GM18526 (cell line): ENCODE data around the gene SPHK1.

Experiments used
- POLR2A ChIP-seq: IDR thresholded peaks from 3 replicates; pipeline ENCODE4 v1.6.1; 2011; ENCODE audit not compliant: insufficient read length; ENCODE audit errors: extremely low read depth

SPHK1 gene

DNA sequence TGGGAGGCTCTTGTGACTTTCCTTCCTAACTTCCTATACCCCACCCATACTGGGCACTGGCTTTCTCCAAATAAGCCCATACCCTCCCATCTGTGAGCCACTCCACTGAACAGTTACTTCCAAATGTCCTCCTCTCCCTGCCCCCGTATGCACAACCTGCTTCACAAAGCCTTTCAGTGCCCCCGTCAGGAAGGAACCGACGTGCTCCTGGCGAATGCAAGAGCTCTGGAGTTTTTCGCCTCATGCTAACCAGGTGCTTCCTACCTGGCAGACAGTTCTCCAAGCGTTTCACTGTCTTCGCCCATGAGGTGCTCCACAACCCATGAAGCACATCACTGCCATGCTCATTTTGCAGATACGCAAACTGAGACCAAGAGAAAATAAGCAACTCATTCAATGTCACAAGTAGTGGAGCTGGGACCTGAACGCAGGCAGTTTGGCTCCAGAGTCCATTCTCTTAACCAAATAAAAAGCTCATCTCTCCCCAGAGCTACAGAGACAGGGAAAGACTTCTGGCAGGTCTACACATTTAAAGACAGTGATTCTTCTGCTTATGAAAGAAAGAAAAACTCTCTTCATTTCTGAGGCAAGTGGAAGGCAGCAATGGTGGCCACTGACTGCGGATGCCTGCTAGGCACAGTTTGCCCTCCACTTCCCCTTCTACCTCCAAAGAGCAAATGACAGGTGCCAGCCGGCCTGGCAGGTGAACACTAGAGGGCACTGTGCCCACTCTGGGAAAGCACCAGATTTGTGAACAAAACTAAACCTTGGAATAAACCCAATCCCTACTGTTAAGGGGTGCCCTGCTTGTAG is 23.8 kb downstream of the SPHK1 start:
- TF ChIP-seq POLR2A: no peak

DNA sequence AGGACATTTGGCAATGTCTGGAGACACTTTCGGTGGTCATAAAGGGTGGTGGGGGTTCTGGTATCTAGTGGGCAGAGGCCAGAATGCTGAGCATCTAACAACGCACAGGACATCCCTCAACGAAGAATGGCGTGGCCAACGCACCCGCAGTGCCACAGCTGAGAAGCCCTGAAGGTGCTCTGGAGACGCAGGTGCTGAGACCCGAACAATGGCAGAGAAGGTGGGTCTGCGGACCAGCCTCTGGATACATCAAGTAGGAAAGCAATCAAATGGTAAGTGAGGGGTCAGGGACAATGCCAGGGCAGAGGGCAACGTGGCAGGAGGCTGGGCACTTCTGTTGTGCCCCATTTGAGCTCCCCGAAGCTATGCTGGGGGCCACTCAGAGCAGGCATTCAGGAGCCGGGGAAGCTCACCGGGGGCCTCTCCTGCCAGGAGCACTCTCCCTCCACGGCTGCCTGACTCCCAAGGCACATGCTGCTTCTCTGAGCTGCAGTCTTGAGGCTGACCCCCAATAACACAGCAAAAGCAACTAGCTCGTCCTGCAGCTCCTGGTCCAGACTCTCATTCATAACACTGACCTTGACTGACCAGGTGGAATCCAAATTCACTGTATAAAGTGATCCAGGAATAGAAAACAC is 26.0 kb downstream of the SPHK1 start:
- TF ChIP-seq POLR2A: no peak

DNA sequence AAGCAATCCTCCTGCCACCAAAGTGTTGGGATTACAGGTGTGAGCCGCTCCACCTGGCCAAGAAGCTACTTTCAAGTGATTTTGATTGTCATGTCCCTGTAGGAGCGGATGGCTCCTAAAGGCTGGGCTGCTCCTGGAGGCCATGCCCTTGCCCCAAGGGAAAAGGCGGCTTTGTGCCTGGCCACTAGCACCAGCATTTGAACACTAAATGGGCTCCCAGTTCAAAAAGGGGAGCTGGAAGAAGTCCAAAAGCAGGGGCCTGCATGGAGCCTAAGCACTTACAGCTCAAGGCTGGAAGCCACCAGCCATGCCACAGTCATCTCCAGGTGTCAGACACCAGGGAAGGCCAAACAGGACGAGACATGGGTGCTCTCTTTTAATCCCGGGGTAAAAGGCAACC is 26.8 kb downstream of the SPHK1 start:
- TF ChIP-seq POLR2A: no peak

DNA sequence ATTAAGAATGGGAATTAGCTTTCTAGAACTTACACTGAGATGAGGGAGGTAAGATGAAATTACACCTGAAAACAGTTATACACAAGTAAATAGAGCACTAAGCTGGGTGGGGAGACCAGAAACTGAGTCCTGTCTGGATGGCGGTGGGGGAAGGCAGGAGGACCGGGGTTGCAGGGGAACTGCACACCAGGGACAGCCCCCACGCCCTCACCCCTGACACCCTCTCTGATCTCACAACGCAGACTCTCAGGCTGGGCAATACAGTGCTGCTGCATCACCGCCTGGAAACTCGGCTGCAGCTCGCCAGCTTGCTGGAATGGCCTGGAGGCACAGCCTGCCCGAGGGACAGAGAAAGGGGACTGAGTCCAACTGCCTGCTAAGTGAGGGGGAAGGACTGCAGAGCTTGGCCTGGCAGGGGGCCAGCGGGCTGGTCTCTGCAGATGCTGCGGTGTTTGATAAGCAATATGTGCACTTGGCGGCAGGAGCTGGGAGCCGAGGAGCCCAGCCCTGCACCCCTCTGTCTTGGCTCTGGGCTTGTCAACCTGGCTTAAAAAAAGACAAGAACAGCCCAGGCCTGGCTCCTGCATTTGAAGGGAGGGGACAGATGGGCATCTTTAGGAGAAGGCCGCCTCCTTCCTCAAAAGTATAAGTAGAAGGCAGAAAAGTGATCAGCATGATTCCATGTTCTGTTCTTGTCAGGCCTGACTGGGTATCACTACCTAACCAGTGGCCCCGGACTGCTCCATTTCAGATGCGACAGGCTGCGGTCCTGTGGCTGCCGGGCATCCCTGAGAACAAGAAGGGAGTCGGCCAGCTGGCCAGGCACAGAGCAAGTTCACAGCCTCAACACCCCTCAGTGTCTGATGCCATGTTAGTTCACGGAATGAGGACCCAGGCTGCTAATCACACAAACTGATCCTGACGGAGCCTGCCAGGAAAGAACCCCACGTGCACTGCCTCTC is 30.2 kb downstream of the SPHK1 start:
- no peak for TF ChIP-seq POLR2A

DNA sequence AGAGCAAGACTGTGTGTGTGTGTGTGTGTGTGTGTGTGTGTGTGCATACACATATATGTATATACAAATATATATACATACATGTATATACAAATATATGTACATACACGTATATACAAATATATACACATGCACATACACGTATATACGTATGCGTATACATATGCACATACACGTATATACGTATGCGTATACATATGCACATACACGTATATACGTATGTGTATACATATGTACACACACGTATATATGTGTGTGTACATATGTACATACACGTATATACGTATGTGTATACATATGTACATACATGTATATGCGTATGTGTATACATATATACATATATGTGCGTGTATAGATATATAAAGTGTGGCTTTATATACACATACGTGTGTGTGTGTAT is 31.4 kb downstream of the SPHK1 start:
- TF ChIP-seq POLR2A: no peak

DNA sequence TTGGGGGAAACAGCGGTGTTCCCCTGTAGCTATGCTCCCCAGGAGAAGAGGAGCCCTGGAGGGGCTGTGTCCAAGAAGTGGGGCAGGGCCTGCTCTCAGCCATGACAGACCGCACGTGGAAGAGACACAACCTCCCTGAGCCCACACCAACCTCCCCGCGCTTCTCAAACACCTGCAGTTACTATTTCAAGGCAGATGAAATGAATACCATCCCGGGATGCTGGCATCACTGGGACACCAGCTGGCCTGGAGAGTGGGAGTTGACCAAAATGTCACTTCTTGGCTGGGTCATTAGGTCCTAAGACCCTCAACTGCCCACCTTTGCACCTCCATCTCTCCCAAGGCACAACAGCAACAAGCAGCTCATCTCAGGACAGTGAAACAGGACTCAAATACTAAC is 32.0 kb downstream of the SPHK1 start:
- no peak for TF ChIP-seq POLR2A

DNA sequence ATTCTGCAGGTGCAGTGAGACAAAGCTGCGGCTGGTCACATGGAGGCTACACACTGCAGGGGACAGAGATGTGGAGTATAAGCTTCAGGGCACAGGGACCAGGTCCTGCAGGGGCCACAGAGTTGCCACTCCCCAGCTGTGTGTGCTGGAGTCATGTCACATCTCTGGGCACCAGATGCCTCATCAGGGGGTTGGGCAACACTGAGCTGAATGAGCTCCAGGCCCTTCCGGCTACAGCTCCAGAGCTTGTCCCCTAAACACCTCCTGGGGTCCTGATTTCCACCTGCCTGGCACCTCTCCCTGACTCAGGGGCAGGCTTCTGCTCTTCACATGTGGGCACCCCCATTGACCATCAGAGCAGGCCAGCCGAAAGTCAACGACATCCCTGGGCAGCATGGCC is 32.5 kb downstream of the SPHK1 start:
- TF ChIP-seq POLR2A: no peak

DNA sequence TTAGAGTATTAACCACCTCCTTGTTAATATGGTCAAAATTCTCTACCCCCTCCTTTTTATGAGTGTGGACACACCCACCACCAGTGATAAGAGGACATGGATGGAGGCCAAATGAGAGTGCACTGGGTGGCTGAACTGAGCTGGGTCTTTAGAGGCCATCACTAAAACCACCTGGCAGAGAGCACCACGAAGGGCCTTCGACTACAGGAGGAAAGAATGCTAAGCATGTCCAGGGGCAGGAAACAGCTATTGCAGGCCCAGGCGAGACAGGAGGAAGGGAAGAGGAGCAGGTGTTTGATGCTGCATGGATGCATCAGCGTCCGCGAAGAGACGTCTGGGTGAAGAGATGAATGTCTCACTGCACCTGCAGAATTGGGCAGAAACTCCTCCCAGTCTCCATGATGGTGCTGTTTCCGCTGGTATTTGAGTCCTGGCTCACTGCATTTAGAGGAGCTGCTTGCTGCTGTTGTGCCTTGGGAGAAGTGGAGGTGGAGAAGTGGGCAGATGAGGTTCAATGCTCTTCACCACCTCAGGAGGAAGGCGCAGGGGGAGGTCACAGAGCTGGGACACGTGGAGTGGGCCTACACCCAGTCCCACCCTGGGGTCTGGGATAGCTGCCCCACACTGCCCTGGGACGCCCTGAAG is 33.2 kb downstream of the SPHK1 start:
- no peak for TF ChIP-seq POLR2A

DNA sequence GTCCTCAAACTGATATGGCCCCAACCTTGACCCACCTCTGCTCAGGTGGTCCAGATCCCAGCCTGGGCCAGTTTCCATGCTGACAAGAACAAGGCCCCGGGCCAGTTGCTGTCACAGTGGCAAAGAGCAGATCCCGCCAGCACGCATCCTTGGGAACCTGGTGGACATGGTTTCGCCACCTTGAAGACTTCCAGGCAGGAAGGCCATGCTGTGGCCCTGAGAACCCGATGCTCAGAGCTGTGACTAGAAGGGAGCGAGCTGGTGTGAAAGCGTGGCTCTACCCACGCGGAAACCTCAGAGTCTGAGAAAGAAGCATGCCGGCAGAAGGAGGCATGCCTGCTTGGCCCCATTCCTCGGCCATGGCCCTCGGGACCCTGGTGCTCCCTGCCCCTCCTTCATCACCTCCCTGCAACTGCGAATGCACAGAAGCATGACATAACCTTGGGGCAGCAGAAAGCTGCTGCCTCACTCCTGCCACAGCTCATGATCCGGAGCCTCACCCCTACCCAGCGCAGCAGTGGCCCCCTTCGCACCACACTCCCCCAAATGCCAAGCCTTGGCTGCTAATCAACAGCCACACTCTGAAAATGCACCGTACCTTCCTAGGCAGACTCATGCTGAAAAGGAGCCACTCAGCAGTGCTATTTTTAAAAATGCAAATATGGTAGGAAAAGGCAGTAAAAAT is 35.3 kb downstream of the SPHK1 start:
- TF ChIP-seq POLR2A: no peak

DNA sequence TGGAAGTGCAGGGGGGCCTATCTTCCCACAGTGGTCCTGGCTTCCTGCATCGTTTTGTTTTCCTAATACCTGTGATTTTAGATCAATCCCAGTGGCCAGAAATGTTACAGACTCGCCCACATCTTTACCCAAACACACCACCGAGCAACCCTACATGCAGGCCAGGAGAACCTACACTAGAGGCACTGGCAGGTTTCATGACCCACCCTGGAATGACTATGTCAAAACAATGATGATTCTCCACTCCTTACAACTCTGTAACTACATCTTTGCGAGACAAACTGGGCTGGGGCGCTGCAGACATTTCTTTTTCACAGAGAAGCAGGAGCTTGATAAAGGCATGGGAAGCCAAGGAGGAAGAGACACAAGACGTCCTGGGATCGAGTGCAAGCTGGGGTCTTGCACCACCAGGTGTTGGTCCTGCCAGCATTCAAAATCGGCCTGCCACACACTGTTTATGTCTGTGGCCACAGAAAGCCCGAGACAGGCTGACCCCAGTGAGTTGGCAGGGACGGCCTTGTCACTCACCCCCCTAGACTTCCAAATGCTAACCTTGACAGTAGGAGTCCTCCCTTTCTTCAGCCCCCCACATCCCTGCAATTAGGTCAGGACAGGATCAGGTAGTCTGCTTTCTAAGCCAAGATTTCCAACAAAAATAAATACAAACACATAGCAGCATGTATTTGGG is 36.1 kb downstream of the SPHK1 start:
- no peak for TF ChIP-seq POLR2A

DNA sequence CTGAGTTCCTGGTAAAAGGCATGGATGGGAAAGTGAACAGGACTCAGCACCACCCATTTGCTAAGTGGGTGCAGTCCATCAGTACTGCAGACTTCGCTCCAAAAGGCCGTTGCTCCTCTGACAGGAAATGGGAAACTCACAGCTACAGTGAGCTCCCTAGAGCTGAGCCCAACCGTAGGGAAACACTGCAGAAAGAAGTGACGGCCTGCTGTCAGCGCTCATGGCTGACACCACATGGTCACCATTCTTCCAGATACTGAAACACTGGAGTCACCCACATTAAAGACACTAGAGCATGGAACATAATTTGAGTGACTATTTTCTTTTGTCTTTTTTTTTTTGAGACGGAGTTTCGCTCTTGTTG is 36.6 kb downstream of the SPHK1 start:
- TF ChIP-seq POLR2A: no peak

DNA sequence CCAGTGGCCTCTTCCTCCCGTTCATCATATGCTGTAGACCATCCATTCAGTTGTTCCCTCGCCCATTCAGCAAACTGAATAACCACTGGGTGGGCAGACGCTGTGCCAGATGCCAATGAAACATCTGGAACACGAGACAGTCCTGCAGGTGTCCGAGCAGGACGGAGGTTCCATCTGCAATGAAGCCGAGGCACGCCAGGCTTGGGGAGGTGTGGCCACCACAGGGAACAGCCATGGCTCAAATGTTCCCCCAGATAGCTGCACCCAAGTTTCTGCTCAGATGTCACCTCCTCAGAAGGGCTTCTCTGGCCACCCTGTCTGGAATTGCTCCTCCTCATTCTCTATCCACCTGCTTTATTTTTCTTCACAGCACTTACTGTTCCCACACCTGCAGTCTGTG is 38.0 kb downstream of the SPHK1 start:
- TF ChIP-seq POLR2A: no peak

DNA sequence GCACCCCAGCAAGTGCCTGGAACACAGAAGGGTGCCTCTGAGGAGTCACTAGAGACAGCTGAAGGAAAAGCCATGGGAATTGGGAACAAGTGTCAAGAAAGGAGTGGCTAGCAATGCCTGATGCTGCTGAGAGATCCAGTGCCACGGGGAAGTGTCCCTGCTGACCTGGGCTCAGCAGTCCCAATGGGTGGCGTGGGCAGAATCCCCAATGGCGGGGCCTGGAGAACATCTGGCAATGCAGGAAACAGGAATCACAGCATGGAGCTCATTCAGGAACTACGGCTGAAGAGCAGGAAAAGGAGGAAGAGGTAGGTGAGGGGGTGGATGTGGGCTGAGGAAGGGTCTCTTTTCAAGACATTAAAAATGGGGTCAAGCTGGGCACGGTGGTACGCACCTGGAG is 38.5 kb downstream of the SPHK1 start:
- TF ChIP-seq POLR2A: no peak

DNA sequence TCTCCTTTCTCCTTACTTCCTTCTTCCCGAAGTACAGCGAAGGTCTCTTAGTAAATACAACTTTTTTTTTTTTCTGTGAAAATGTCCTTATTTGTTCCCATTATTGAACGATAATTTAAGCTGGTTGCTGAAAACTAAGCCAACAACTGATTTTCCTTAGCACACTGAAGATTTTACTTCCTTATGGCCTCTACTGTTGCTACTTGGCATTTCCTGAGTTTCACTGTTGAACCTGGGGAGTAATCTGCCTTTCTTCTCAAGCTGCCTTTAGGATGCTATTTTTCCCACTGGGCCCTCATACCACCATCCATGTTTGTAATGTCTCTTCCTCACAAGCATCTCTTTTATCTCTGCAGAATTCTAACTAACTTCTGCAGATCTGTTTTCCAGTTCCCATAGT is 42.4 kb downstream of the SPHK1 start:
- TF ChIP-seq POLR2A: no peak

DNA sequence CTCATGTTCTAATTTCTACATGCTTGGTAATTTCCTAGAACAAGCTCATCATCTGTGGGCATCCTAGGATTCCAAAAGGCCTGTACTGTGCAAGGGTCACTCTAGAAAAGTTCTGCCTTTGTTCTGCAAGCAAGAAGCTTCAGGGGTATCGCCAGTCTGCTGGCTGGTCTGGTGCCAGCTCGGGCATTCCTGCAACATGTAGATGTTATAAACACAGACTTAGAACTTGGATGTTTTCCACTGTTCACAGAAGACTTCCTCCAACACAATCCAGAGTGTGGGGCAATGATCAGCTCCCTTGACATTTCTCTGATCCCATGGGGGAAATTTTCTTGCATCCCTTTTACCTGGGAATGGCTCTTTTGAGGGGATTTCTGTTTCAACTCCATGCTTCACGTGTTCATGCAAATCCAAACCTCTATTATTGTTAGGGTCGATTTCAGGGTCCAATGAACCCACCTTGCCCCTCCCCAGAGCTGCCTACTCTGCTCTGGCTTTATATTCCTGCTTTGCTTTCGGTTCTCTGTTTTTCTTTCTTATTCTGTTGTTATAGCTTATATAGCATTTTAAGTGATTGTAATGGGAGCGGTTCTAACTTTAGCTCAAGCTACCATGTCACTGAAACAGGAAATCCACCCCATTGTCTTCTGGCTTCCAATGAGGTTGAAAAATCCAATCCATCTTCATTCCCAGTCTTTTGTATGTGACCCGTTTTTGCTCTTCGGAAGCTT is 43.3 kb downstream of the SPHK1 start:
- no peak for TF ChIP-seq POLR2A
